GM10266 (cell line): Measurements from ENCODE around the gene SLC32A1.

Source experiments
- DNase-seq: peaks from one replicate; pipeline ENCODE4 v3.0.0; 2012; ENCODE audit errors: extremely low spot score
- TF ChIP-seq, protein P1 (sequence below): IDR thresholded peaks from 2 replicates; pipeline ENCODE4 v1.5.1; 2012; ENCODE audit warnings: mild to moderate bottlenecking, low read depth; ENCODE audit not compliant: control insufficient read depth, insufficient read depth; ENCODE audit errors: missing control alignments

SLC32A1 gene

GRCh38 chr20:38692436-38693411 lies 31.6 kb upstream of the SLC32A1 start:
- peak; percentile 46 for DNase-seq

DNA sequence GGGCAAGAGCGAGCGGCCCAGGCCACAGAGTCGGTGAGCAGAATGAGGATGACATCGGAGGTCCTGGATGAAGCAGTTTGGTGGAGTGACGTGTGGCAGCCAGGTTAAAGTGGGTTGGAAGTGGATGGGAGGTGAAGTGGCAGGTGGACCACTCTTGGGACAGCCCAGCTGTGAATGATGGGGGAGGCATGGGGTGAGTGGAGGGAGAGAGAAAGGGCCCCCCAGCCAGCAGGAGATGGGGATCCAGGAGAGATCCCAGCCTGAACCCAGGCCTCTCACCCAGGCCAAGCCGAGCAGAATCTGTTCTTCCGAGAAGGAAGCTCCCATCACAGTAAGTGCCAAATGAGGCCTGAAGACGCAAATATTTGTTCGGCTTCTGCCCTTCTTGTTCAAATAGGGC lies 27.0 kb upstream of the SLC32A1 start:
- TF ChIP-seq, protein P1, sequence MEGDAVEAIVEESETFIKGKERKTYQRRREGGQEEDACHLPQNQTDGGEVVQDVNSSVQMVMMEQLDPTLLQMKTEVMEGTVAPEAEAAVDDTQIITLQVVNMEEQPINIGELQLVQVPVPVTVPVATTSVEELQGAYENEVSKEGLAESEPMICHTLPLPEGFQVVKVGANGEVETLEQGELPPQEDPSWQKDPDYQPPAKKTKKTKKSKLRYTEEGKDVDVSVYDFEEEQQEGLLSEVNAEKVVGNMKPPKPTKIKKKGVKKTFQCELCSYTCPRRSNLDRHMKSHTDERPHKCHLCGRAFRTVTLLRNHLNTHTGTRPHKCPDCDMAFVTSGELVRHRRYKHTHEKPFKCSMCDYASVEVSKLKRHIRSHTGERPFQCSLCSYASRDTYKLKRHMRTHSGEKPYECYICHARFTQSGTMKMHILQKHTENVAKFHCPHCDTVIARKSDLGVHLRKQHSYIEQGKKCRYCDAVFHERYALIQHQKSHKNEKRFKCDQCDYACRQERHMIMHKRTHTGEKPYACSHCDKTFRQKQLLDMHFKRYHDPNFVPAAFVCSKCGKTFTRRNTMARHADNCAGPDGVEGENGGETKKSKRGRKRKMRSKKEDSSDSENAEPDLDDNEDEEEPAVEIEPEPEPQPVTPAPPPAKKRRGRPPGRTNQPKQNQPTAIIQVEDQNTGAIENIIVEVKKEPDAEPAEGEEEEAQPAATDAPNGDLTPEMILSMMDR, result no peak
- DNase-seq, result no peak

More at GRCh38 chr20:38692436-38693411, 31.6 kb upstream of the SLC32A1 start:
- TF ChIP-seq, protein P1, result no peak

DNA sequence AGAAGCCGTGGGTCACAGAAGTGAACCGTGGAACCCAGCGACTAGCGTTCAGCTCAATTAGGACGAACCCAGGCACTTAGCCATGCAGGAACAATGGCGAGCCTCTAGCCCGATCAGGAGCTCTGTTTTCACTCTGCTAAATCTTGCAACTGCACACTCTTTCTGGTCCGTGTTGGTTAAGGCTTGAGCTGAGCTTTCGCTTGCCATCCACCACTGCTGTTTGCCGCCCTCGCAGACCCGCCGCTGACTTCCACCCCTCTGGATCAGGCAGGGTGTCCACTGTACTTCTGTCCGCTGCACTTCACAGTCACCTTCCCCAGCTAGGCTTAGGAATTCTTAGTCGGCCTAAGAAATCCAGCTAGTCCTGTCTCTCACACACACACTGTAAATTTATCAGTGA lies 25.7 kb upstream of the SLC32A1 start:
- TF ChIP-seq, protein P1, result no peak

GRCh38 chr20:38700141-38700540 lies 24.1 kb upstream of the SLC32A1 start:
- TF ChIP-seq, protein P1, result no peak
- DNase-seq, result no peak

More for the DNA sequence above, 25.7 kb upstream of the SLC32A1 start:
- no peak for DNase-seq

DNA sequence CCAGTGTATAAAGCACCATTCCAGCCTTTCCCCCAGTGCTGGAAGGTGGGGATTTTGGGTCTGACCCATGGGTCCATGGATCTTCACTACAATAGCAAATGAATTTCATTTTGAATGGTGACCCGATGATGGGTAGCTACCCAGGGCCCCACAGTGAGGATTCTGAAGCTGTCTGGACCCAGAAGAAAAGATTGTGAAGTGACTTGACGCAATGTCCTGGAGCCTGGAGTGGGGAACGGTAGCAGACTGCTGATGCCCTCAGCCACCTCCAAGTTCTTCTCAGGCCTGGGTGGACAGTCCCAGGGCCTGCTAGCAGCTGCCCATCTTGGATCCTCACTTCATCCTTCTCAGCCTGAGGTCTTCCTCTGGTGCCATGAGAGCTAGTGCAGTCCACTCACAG lies 23.4 kb upstream of the SLC32A1 start:
- no peak for DNase-seq
- TF ChIP-seq, protein P1, result no peak

DNA sequence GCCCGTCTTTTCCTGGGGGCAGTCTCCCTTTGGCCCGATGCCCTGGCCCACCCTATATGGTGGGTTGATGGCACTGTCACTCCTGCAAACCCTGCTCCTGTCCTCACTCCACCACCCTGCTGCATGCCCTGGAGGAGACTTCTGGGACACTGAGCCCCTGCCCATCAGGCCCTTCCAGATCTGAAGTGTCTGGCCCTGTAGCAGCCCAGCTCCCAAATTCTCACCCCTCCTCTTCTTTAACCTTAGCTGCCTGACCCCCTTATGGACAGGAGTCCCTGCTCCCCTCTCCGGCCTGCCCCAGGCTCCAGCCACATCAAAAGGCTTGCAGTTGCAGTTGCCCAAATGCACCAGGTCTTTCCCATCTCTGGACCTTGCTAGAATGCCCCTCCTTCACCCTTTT lies 20.8 kb upstream of the SLC32A1 start:
- no peak for DNase-seq
- TF ChIP-seq, protein P1, result no peak

DNA sequence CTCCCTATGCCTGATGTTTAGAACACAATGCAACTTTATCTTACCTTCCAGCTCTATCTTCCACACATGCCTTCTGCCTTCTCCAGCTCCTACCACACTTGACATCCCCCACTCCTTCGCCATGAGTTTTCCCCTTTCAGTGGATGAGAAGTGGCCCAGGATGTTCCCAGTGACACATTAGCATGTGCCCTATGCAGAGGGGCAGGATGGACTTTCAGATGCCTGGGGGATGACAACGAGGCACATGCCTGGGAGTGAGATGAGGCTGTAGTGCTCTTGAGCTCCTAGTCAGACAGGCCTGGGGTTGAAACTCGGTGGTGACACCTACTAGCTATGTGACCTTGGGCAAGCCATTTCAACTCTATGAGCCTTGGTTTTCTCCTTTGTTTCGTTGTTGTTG lies 20.1 kb upstream of the SLC32A1 start:
- DNase-seq, result no peak
- TF ChIP-seq, protein P1, result no peak
